ENCODE data around the gene SUPT3H. TPM values are rescaled to one million over a fixed set of nuclear protein-coding genes. Genes with fewer than 3 reads are reported as not detected.

SUPT3H gene
- total and polyA plus RNA-seq, 12 donors = 10.0 to 56.2 (median 16.6) TPM

- Histone ChIP-seq H3K27ac (no peak overlapping the region), H3K4me1 (replicated peaks in 1 of 2) (no peaks in the 10 kb centered on the region), H3K36me3 (replicated peaks in 1 of 2) (no peaks in the 10 kb centered on the region), H3K27me3 (no peaks in the 10 kb centered on the region), H3K9me3 (replicated peaks in 1 of 3) (peaks cover 0 to 2% (median 0%) of the 10 kb centered on the region in 3 donors), H3K4me3 (no peak overlapping the region)
- intact Hi-C loops (cut with DNase I) = no loop called here
- TF ChIP-seq CTCF (IDR thresholded peaks at IDR 0.05) (no peak), POLR2A (IDR thresholded peaks at IDR 0.05) (no peak)
- DNase-seq = no peak
- WGBS, 4 donors = 74 to 87% (median 78%) methylated on average over 5 of the region's 5 CpGs
These were observed 588.7 kb downstream of the SUPT3H start for GRCh38 chr6:44789061-44789460.

GRCh38 chr6:44788387-44788981, 589.2 kb downstream of the SUPT3H start:
- intact Hi-C loops (cut with DNase I) = no loop called here
- Histone ChIP-seq H3K27me3 (no peaks in the 10 kb centered on the region), H3K9me3 (replicated peaks in 1 of 3) (peaks cover 0 to 3% (median 0%) of the 10 kb centered on the region in 3 donors), H3K36me3 (replicated peaks in 1 of 2) (no peaks in the 10 kb centered on the region), H3K27ac (no peak overlapping the region), H3K4me1 (replicated peaks in 1 of 2) (no peaks in the 10 kb centered on the region), H3K4me3 (no peak overlapping the region)
- no peak for DNase-seq
- TF ChIP-seq CTCF (IDR thresholded peaks at IDR 0.05) (no peak), POLR2A (IDR thresholded peaks at IDR 0.05) (no peak)
- WGBS, 4 donors = 80 to 88% (median 81%) methylated on average over 10 of the region's 10 CpGs

GRCh38 chr6:44787254-44787834, 590.4 kb downstream of the SUPT3H start:
- TF ChIP-seq CTCF (IDR thresholded peaks at IDR 0.05) (no peak), POLR2A (IDR thresholded peaks at IDR 0.05) (no peak)
- H3K4me3 ChIP-seq = no peak overlapping the region
- DNase-seq = no peak
- H3K4me1 ChIP-seq (replicated peaks in 1 of 2) = no peaks in the 10 kb centered on the region
- intact Hi-C loops (cut with DNase I) = no loop called here
- no peak overlapping the region for H3K27ac ChIP-seq
- WGBS, 4 donors = 89 to 94% (median 92%) methylated on average over 8 of the region's 8 CpGs
- no peaks in the 10 kb centered on the region for H3K27me3 ChIP-seq
- no peaks in the 10 kb centered on the region for H3K36me3 ChIP-seq (replicated peaks in 1 of 2)
- H3K9me3 ChIP-seq (replicated peaks in 1 of 3) = peaks cover 0 to 3% (median 0%) of the 10 kb centered on the region in 3 donors

GRCh38 chr6:44785130-44785529, 592.6 kb downstream of the SUPT3H start:
- intact Hi-C loops (cut with DNase I) = no loop called here

More at GRCh38 chr6:44785130-44785529, 592.6 kb downstream of the SUPT3H start:
- TF ChIP-seq POLR2A (IDR thresholded peaks at IDR 0.05) = no peak
- no peak for TF ChIP-seq CTCF (IDR thresholded peaks at IDR 0.05)
- no peak for DNase-seq
- Histone ChIP-seq H3K4me1 (replicated peaks in 1 of 2) (no peaks in the 10 kb centered on the region), H3K4me3 (no peak overlapping the region), H3K36me3 (replicated peaks in 1 of 2) (no peaks in the 10 kb centered on the region), H3K9me3 (replicated peaks in 1 of 3) (peaks cover 0 to 3% (median 0%) of the 10 kb centered on the region in 3 donors), H3K27ac (no peak overlapping the region), H3K27me3 (no peaks in the 10 kb centered on the region)
- WGBS, 4 donors = 56 to 69% (median 59%) methylated on average over 1 of the region's 1 CpG
